IPS-NIHi7 (cell line): ENCODE results near the gene FMNL3.

Experiments
- DNase-seq: peaks from one replicate; pipeline ENCODE4 v3.0.0; 2012; ENCODE audit warnings: mixed read lengths; ENCODE audit errors: extremely low spot score

Gene FMNL3

GRCh38 chr12:49651855-49652254 lies 55.4 kb downstream of the FMNL3 start:
- DNase-seq: no peak

- no peak for DNase-seq
Measured at GRCh38 chr12:49649892-49650291, 57.3 kb downstream of the FMNL3 start.

- DNase-seq: no peak
Measured at GRCh38 chr12:49649445-49649844, 57.8 kb downstream of the FMNL3 start.

GRCh38 chr12:49648712-49649003 lies 58.5 kb downstream of the FMNL3 start:
- no peak for DNase-seq

DNA sequence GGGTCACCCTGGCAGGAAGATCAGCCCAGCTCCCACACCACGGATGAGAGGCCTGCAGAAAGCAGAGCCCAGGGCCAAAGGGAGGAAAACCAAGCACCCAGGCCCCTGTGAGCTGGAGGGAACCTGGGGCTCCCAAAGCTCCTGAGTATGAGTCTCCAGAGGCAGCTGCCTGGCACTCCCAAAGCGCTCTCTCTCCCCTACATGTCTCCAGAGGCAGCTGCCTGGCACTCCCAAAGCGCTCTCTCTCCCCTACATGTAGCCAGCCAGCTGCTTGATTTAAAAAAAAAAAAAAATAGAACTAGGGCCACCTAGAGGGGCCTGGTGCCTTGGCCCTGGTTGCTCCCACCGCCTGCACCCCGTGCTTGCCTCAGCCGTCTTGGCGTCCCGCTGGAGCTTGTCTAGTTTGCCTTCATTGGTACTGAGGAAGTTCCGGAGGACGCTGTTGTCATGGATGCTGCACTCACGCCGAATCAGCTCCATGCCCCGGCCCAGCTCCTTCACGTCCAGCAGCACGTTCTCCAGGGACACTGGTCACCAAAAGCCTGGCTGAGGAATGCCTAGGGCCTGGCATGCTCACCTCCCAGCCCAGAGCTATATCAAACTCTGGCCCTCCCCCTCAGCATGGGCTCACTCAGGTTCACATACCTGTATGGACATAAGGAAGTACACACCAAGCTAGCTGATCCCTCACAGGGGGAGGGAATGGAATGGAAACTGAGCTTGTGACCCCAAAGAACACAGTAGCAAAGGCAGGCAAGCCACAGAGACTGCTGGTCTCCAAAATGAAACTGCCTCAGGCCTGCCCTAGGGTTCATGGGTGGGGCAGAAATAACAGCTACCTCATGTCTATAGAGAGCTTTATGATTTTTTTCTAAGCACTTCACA lies 59.1 kb downstream of the FMNL3 start:
- DNase-seq: no peak

- DNase-seq: no peak
Measured at GRCh38 chr12:49646871-49647654, 60.1 kb downstream of the FMNL3 start.

DNA sequence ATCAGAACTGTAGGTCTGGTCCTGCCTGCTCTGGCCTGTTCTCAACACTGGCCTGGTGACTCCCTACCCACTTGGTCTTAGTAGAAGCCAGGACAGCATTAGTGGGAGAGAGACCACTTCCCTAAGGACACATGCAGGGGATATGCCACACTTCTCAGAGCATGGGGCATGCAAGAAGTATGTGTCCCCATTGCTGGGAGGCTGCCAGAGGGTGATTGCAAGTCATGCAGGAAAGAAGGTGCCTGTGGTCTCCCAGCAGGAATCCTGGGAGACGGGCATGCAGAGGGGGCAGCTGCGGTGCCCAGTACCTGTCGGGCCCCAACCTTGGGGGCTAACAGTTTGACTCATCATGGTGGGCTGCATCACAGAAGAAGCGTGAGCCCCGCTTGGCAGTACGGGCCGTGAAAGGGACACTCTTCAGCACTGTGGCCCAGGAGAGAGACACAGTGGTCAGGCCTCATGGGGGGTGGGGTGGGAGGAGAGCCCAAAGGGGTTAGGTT lies 60.8 kb downstream of the FMNL3 start:
- DNase-seq: no peak

DNA sequence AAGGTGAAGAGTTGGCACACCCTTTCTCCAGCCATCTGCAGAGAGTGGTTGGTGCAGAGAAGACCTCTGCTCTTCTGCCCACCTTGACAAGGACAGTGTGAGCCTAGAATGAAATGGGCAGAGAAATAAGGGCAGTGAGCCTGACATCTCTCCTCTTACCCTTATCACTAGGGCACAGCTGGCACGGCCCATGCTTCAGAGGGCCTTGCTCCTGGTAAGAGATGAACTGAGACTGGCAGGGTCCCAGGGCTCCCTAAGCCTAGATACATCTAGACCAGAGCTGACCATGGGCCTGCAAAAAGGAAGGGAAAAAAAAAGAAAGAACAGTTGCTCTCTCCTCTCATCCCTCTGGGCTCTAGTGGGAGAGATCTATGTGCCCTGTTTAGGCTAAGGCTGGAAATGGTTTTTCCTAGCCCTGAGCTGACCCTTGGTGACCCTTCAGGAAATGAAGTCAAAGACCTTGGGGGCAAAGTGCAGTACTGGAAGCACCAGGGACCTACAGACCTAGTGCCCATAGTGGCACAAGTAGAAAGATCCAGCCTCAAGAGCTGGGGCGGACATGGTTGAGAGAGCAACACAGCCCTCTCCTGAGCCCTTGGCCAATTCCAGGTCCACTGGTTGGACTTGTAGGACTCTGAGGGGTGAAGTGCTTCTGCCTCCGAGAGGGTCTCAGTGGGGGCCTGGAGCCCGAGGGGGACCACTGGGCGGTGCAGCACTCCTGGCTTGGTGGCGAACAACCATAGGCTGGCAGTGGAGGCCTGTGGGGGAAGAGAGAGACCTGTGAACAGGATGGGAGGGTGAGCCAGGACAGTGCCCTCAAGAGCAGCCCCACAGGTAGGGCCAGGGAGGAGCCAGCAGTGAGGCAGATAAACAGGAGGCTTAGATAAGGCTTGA lies 61.8 kb downstream of the FMNL3 start:
- no peak for DNase-seq

GRCh38 chr12:49644620-49644994 lies 62.6 kb downstream of the FMNL3 start:
- DNase-seq: peak; percentile 93

DNA sequence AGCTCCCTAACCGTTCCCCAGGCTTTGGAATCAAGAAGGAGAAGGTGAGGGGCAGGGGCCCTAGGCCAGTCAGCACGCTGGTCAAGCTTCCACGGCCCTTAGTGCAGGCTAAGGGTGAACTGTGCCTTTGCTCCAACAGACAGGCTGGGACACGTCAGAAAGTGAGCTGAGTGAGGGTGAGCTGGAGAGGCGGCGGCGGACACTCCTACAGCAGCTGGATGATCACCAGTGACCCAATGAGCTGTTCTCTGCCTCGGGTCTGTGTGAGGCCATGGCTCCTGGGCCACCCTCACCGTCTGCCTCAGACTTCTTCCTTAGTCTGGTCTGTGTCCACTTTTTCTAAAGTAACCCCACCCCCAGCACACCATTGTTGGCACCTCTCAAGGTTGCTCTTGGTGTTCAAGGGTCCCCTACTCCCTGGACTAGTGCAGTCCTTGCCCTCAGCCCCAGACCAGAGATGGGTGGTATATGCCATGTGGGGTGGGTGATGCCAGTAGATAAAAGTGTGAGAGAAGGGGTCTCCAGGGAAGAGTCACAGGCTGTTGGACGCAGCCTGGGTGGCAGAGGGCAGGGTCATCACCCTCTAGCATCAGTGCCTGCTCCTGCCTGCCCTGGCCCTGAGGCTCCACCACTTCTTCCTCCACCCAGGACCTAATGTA lies 63.1 kb downstream of the FMNL3 start:
- no peak for DNase-seq

- no peak for DNase-seq
Measured at GRCh38 chr12:49643135-49643534, 64.1 kb downstream of the FMNL3 start.

DNA sequence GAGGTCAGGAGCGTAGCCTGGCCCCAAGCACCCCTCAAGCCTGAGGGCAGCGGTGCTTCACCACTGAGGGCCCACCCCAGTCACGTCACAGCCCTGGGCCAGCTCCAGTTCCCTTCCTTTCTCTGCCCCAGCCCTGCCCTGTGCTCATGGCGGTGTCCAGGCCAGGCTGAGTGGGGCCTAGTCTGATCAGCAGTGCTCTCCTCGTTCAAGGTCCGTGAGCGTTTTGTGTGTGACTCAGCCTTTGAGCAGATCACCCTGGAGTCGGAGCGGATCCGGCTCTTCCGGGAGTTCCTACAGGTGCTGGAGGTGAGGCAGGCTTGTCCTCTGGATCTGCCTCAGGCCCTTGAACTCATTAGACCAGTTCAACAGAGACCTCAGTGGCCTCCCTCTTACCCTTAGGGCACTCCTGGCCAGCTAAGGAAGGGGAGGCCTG lies 64.8 kb downstream of the FMNL3 start:
- no peak for DNase-seq

GRCh38 chr12:49641748-49642369 lies 65.3 kb downstream of the FMNL3 start:
- DNase-seq: no peak

DNA sequence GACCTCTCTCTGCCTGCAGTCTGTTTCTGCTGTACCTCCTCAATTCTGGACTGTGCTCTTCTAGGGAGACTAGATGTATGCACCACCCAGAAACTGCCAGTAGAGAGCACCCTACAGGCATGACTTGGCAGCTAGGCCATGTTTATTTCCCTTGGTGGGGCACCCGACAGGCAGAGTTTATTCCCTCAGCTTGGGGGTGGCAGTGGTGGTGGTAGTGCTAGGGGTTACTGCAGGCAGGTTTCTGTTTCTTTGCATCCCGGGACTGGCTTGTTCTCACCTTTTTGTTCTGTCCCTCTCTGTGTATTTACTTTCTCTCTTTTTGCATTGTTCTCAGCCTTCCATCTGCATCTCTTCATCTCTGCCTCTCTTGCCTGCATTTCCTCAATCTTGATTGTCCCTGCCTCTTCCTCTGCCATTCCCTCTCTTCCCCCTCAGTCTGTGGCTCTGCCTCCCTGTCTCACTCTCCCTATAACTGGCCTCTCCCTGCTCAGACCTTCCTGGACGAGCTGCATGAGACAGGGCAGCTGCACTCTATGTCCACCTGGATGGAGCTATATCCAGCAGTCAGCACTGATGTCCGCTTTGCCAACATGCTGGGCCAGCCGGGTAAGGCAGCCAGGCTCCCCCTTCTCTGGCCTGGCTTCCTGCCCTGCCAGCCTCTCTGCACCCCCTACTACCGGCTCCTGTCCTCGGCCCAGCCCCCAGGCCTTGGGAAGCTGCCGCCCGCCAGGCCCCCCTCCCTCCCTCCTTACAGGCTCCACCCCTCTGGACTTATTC lies 70.0 kb downstream of the FMNL3 start:
- DNase-seq: peak; percentile 82

DNA sequence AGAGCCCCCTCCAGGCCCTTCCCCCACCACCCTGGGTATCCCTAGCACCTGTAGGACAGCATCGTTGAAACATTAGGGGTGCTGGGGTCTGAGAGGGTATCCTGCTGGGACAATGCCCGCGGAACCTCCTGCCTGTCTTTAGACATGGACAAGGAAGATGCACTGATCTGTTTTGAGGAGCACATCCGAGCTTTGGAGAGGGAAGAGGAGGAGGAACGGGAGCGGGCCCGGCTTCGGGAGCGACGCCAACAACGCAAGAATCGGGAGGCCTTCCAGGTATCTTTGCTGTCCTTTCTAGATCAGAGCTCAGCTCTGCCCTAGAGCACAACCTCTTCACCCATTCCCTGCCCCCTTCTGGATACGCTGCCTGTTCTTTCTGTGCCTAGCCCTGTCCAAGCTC lies 70.6 kb downstream of the FMNL3 start:
- no peak for DNase-seq

GRCh38 chr12:49635656-49636055 lies 71.5 kb downstream of the FMNL3 start:
- no peak for DNase-seq

DNA sequence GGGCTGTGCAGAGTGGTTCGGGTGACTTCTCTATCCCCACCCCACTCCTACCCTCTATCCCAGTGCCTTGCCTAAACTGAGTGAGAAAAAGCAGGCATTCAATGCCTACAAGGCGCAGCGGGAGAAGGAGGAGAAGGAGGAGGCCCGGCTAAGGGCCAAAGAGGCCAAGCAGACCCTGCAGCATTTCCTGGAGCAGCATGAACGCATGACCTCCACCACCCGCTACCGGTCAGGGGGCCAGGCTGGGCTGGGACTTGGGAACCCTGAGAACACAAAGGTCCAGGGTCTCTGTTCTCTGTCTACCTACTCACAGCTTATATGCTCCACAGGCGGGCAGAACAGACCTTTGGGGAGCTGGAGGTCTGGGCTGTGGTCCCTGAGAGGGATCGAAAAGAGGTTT lies 72.2 kb downstream of the FMNL3 start:
- no peak for DNase-seq

DNA sequence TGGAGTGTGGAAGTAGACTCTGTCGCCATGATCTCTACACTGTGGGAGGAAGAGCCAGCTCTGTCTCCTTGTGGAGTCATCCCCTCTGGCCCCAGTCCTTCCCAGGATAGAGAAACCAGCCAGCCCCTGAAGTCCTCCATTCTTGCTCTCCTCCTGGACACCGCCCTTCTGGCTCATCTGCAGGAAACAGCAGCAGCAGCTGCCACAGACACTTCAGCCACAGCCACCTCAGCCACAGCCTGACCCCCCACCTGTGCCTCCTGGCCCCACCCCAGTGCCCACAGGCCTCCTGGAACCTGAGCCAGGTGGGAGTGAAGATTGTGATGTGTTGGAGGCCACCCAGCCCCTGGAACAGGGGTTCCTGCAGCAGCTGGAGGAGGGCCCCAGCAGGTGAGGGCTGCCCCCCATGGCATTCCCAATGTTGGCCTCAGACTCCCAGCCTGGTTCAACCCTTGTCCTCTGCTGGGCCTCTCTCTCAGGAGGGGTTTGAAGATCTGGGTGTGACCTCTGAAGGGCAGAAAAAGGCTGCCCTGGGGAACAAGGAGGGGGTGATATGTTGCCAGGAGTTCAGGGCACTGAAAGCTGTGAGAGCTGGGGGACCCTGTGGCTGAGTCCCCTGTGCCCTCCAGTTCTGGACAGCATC lies 73.4 kb downstream of the FMNL3 start:
- no peak for DNase-seq

GRCh38 chr12:49632986-49633702 lies 74.1 kb downstream of the FMNL3 start:
- no peak for DNase-seq
